Measurements from ENCODE around the gene MAP3K4.

- TF ChIP-seq CTCF (IDR thresholded peaks at IDR 0.05): no peak
- TF ChIP-seq POLR2A (IDR thresholded peaks at IDR 0.05): no peak
Observed at GRCh38 chr6:161001421-161001820, 9.9 kb downstream of the MAP3K4 start.
